ENCODE results near the gene FCER1G.

GRCh38 chr1:161226759-161227158 lies 11.7 kb downstream of the FCER1G start:
- TF ChIP-seq CTCF (IDR thresholded peaks at IDR 0.05) (no peak), POLR2A (IDR thresholded peaks at IDR 0.05) (no peak), POLR2AphosphoS5 (IDR thresholded peaks at IDR 0.05) (no peak)
